Measurements from ENCODE around the gene FREM1. TPM values are rescaled to one million over a fixed set of nuclear protein-coding genes. Genes with fewer than 3 reads are reported as not detected.
A peak's percentile ranks its signal among the peaks of the same experiment; 100 is the strongest.

FREM1 gene
- total and polyA plus RNA-seq, 2 of the 13 experiments (the other 11 are each of a cell fraction or from before 2014, with no cell fraction given) = 64.3 to 202 TPM

- TF ChIP-seq ZNF749 (CRISPR knock-in tag; IDR thresholded peaks at IDR 0.05; ENCODE audit: borderline replicate concordance) (no peak), SNAPC4 (CRISPR knock-in tag; IDR thresholded peaks at IDR 0.05) (no peak), GRHL1 (CRISPR knock-in tag; conservative IDR thresholded peaks at IDR 0.05) (no peak), HOXA5 (CRISPR knock-in tag; IDR thresholded peaks at IDR 0.05) (peak; percentile 86; the same call in 1 of the 2 replicates), PLRG1 (conservative IDR thresholded peaks at IDR 0.05) (no peak), GATAD2A (CRISPR knock-in tag; IDR thresholded peaks at IDR 0.05) (peak; percentile 90), EED (CRISPR knock-in tag; IDR thresholded peaks at IDR 0.05) (no peak), PBX3 (CRISPR knock-in tag; IDR thresholded peaks at IDR 0.05; ENCODE audit: borderline replicate concordance) (no peak), THYN1 (CRISPR knock-in tag; IDR thresholded peaks at IDR 0.05; ENCODE audit: borderline replicate concordance, low read depth) (no peak), TOE1 (CRISPR knock-in tag; IDR thresholded peaks at IDR 0.05) (no peak), CBX2 (IDR thresholded peaks at IDR 0.05; ENCODE audit: low read depth, low read length) (no peak), CBX2 (CRISPR knock-in tag; IDR thresholded peaks at IDR 0.05; ENCODE audit: low read depth) (no peak), ZNF614 (CRISPR knock-in tag; IDR thresholded peaks at IDR 0.05; ENCODE audit: borderline replicate concordance) (peak; percentile 96), SALL2 (CRISPR knock-in tag; IDR thresholded peaks at IDR 0.05) (no peak), ARNTL (CRISPR knock-in tag; IDR thresholded peaks at IDR 0.05) (no peak), ZNF570 (CRISPR knock-in tag; IDR thresholded peaks at IDR 0.05; ENCODE audit: borderline replicate concordance) (no peak), ARID4A (CRISPR knock-in tag; IDR thresholded peaks at IDR 0.05; ENCODE audit: borderline replicate concordance) (peak; percentile 79; the same call in 1 of the 2 replicates)
These were observed 41.2 kb downstream of the FREM1 start (continued) for GRCh38 chr9:14868772-14869583.
